ENCODE data around the gene CHRDL2.

DNA sequence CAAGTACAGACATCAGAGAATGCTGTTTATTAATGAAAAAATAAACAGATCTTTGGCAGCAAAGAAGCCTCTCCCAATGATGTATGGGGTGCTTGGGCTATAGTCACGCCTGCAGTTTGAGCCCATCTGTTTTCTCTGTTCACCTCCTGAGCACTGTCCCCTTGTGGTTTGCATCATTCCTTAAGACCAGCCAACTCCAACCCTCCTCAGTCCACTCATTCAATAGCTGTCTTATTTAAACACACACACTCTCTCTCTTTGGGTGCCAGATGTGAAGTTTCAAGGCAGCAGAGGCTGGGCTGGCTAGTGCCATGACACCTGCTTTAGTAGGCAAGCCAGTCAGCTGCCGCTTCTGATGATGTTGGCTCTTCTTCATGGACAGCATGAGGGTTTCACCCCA is 80.7 kb downstream of the CHRDL2 start:
- TF ChIP-seq, protein P1, sequence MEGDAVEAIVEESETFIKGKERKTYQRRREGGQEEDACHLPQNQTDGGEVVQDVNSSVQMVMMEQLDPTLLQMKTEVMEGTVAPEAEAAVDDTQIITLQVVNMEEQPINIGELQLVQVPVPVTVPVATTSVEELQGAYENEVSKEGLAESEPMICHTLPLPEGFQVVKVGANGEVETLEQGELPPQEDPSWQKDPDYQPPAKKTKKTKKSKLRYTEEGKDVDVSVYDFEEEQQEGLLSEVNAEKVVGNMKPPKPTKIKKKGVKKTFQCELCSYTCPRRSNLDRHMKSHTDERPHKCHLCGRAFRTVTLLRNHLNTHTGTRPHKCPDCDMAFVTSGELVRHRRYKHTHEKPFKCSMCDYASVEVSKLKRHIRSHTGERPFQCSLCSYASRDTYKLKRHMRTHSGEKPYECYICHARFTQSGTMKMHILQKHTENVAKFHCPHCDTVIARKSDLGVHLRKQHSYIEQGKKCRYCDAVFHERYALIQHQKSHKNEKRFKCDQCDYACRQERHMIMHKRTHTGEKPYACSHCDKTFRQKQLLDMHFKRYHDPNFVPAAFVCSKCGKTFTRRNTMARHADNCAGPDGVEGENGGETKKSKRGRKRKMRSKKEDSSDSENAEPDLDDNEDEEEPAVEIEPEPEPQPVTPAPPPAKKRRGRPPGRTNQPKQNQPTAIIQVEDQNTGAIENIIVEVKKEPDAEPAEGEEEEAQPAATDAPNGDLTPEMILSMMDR (IDR thresholded peaks at IDR 0.05), result no peak
- TF ChIP-seq POLR2A (IDR thresholded peaks at IDR 0.05) (no peak), EP300 (IDR thresholded peaks at IDR 0.05) (no peak)

Measured in ovary (tissue), 3 donors.